ENCODE measurements around the gene SLC8A2. TPM values are rescaled to one million over a fixed set of nuclear protein-coding genes. Genes with fewer than 3 reads are reported as not detected.
A peak's percentile ranks its signal among the peaks of the same experiment; 100 is the strongest.
"Not testable (repeated sequence)": the region's sequence is repeated elsewhere in the genome, so short reads cannot be mapped to it uniquely, and the experiment has no call there.

SLC8A2 gene
- polyA plus RNA-seq, 3 donors, result 0.22 to 0.26 (median 0.23) TPM

- no peak for DNase-seq (ENCODE audit: extremely low read depth in 1 of 11, low read depth in 9 of 11, low spot score in 4 of 11)
Measured at GRCh38 chr19:47492137-47492533, 20.4 kb upstream of the SLC8A2 start.

- no peak for DNase-seq (ENCODE audit: extremely low read depth in 1 of 11, low read depth in 9 of 11, low spot score in 4 of 11)
Measured at GRCh38 chr19:47491358-47492136, 19.9 kb upstream of the SLC8A2 start.

GRCh38 chr19:47490847-47491246 is 19.2 kb upstream of the SLC8A2 start:
- DNase-seq (ENCODE audit: extremely low read depth in 1 of 11, low read depth in 9 of 11, low spot score in 4 of 11), result no peak

- DNase-seq (ENCODE audit: extremely low read depth in 1 of 11, low read depth in 9 of 11, low spot score in 4 of 11), result no peak
Measured at GRCh38 chr19:47490031-47490430, 18.3 kb upstream of the SLC8A2 start.

- no peak for DNase-seq (ENCODE audit: extremely low read depth in 1 of 11, low read depth in 9 of 11, low spot score in 4 of 11)
Measured at GRCh38 chr19:47489072-47489914, 17.6 kb upstream of the SLC8A2 start.

- DNase-seq (ENCODE audit: extremely low read depth in 1 of 11, low read depth in 9 of 11, low spot score in 4 of 11), result no peak
Measured at GRCh38 chr19:47487551-47488515, 16.1 kb upstream of the SLC8A2 start.

GRCh38 chr19:47486900-47487299 is 15.2 kb upstream of the SLC8A2 start:
- no peak for DNase-seq (ENCODE audit: extremely low read depth in 1 of 11, low read depth in 9 of 11, low spot score in 4 of 11)

GRCh38 chr19:47486220-47486619 is 14.5 kb upstream of the SLC8A2 start:
- not testable (repeated sequence) for DNase-seq (ENCODE audit: extremely low read depth in 1 of 11, low read depth in 9 of 11, low spot score in 4 of 11)

- DNase-seq (ENCODE audit: extremely low read depth in 1 of 11, low read depth in 9 of 11, low spot score in 4 of 11), result no peak
Measured at GRCh38 chr19:47485210-47485609, 13.5 kb upstream of the SLC8A2 start.

- DNase-seq (ENCODE audit: extremely low read depth in 1 of 11, low read depth in 9 of 11, low spot score in 4 of 11), result peak; percentile 72 to 86 (median 81)
Measured at GRCh38 chr19:47483800-47484690, 12.4 kb upstream of the SLC8A2 start, which contains the start of gene KPTN. KPTN (minus strand) TSS chr19:47484219; CDS start chr19:47484160, 59 bp downstream.

- DNase-seq (ENCODE audit: extremely low read depth in 1 of 11, low read depth in 9 of 11, low spot score in 4 of 11), result no peak
Measured at GRCh38 chr19:47483200-47483599, 11.5 kb upstream of the SLC8A2 start.

- no peak for DNase-seq (ENCODE audit: extremely low read depth in 1 of 11, low read depth in 9 of 11, low spot score in 4 of 11)
Measured at GRCh38 chr19:47481460-47482052, 9.9 kb upstream of the SLC8A2 start.

- no peak for DNase-seq (ENCODE audit: extremely low read depth in 1 of 11, low read depth in 9 of 11, low spot score in 4 of 11)
Measured at GRCh38 chr19:47480658-47481057, 9.0 kb upstream of the SLC8A2 start.

GRCh38 chr19:47479701-47480503 is 8.2 kb upstream of the SLC8A2 start:
- no peak for DNase-seq (ENCODE audit: extremely low read depth in 1 of 11, low read depth in 9 of 11, low spot score in 4 of 11)

- no peak for DNase-seq (ENCODE audit: extremely low read depth in 1 of 11, low read depth in 9 of 11, low spot score in 4 of 11)
Measured at GRCh38 chr19:47476438-47476972, 4.8 kb upstream of the SLC8A2 start.

- DNase-seq (ENCODE audit: extremely low read depth in 1 of 11, low read depth in 9 of 11, low spot score in 4 of 11), result no peak
Measured at GRCh38 chr19:47475465-47475864, 3.8 kb upstream of the SLC8A2 start.

- no peak for DNase-seq (ENCODE audit: extremely low read depth in 1 of 11, low read depth in 9 of 11, low spot score in 4 of 11)
Measured at GRCh38 chr19:47473336-47473735, 1.6 kb upstream of the SLC8A2 start.

Data from renal cortex interstitium (tissue), 11 donors.